Chondrocyte (in vitro differentiated cells): Measurements from ENCODE around the gene KIAA0513. TPM values are rescaled to one million over a fixed set of nuclear protein-coding genes. Genes with fewer than 3 reads are reported as not detected.

Experiments used
- DNase-seq: peaks from one replicate; pipeline ENCODE4 v3.0.0; 2021; ENCODE audit warnings: mixed read lengths, low spot score
- H3K27ac Mint-ChIP-seq: one replicate; pipeline ENCODE4 v1.8.0; 2021; ENCODE audit warnings: mild to moderate bottlenecking, moderate library complexity, mixed read lengths; ENCODE audit not compliant: unreplicated experiment
- H3K27me3 Mint-ChIP-seq: 2 replicates; pipeline ENCODE4 v1.8.0; 2021; ENCODE audit warnings: low read depth, mixed read lengths
- H3K36me3 Mint-ChIP-seq: 2 replicates; pipeline ENCODE4 v1.8.0; 2021; ENCODE audit warnings: low read depth, mixed read lengths
- H3K4me1 Mint-ChIP-seq: 2 replicates; pipeline ENCODE4 v1.8.0; 2021; ENCODE audit warnings: low read depth, mild to moderate bottlenecking, mixed read lengths
- H3K4me3 Mint-ChIP-seq: one replicate; pipeline ENCODE4 v1.8.0; 2021; ENCODE audit warnings: mild to moderate bottlenecking, moderate library complexity, mixed read lengths; ENCODE audit not compliant: unreplicated experiment
- H3K9me3 Mint-ChIP-seq: 2 replicates; pipeline ENCODE4 v1.8.0; 2021; ENCODE audit warnings: low read depth, mixed read lengths
- total RNA-seq: library from RNA; stranded (reverse); gene quantifications from 3 replicates; pipeline ENCODE4 v1.2.1, GENCODE V29; 2021
- TF ChIP-seq, protein P1 (sequence below): fragments of 200-600 bp; sonication (generic); IDR thresholded peaks from 2 replicates; pipeline ENCODE4 v1.5.0; 2021; ENCODE audit warnings: antibody characterized with exemption, mild to moderate bottlenecking, moderate library complexity

The KIAA0513 gene
- total RNA-seq, 1 donor from 2014 or later: 11.6 TPM

DNA sequence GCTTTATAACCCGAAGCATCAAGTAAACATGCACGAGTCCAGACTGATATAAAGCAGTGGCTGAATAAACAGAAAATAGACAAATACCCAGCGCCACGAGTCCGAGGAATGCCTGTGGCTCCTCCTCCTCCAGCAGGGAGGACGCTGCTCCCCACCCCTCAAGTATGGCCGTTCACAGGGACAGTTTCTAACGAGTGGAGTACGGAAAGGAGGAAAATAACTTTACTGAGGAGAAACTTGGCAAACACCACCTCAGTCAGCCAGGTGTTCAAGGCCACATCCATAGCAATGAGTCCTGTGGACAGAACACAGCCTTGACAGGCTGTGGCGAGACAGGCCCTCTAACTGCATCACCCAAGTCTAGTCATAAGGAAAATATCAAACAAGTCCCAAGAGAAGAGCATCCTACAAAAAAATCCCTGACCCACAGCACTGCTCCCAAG lies 25.5 kb upstream of the KIAA0513 start:
- Mint-ChIP-seq H3K9me3 (no peaks in the 10 kb centered on the region), H3K27me3 (no peaks in the 10 kb centered on the region), H3K4me3 (no peak overlapping the region), H3K36me3 (no peaks in the 10 kb centered on the region), H3K4me1 (peaks cover 83% of the 10 kb centered on the region), H3K27ac (peak overlapping the region; percentile 91)
- no peak for DNase-seq
- TF ChIP-seq, protein P1, sequence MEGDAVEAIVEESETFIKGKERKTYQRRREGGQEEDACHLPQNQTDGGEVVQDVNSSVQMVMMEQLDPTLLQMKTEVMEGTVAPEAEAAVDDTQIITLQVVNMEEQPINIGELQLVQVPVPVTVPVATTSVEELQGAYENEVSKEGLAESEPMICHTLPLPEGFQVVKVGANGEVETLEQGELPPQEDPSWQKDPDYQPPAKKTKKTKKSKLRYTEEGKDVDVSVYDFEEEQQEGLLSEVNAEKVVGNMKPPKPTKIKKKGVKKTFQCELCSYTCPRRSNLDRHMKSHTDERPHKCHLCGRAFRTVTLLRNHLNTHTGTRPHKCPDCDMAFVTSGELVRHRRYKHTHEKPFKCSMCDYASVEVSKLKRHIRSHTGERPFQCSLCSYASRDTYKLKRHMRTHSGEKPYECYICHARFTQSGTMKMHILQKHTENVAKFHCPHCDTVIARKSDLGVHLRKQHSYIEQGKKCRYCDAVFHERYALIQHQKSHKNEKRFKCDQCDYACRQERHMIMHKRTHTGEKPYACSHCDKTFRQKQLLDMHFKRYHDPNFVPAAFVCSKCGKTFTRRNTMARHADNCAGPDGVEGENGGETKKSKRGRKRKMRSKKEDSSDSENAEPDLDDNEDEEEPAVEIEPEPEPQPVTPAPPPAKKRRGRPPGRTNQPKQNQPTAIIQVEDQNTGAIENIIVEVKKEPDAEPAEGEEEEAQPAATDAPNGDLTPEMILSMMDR: no peak

DNA sequence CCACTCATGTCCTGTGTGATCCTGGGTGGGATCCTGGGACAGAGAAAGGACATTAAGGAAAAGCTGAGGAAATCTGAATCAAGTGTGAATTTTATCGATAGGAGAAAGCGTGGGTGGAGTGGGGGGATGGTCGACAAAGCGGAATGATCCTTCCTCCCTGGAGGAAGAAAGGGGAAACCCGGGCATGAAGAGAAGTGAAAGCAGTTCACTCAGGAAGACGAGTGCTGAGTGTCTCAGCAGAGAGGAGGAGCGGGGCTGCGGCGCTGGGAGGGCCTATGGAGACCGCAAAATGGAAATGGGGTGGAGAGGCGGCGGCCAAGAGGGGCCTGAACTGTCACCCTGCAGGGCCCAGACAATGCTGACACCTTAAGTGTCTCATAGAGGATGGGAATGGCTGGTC lies 25.0 kb upstream of the KIAA0513 start:
- H3K36me3 Mint-ChIP-seq: no peaks in the 10 kb centered on the region
- H3K4me1 Mint-ChIP-seq: peaks cover 87% of the 10 kb centered on the region
- DNase-seq: no peak
- H3K9me3 Mint-ChIP-seq: no peaks in the 10 kb centered on the region
- no peaks in the 10 kb centered on the region for H3K27me3 Mint-ChIP-seq
- peak overlapping the region; percentile 91 for H3K27ac Mint-ChIP-seq
- peak overlapping the region; percentile 11 for H3K4me3 Mint-ChIP-seq
- TF ChIP-seq, protein P1: no peak

DNA sequence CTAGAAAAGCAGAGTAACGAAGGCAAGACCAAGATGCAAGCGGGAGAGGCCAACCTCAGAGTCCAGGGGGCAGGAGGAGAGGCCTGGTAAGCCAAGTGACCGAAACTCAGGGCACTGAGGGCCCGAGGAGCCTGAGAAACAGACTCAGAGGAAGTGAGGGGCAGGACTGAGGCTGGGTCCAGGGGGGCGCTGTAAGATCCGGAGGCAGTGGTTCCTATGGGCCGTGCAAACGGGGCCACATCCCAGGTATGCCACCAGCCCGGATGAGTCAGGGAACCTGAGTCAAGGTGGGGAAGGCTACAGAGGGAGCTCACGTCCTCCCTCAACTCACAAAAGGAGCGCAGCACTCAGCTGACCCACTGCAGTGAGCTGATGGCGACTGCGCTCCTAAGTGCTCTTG lies 24.5 kb upstream of the KIAA0513 start:
- no peaks in the 10 kb centered on the region for H3K27me3 Mint-ChIP-seq
- H3K4me3 Mint-ChIP-seq: no peak overlapping the region
- TF ChIP-seq, protein P1: no peak
- peak overlapping the region; percentile 91 for H3K27ac Mint-ChIP-seq
- no peaks in the 10 kb centered on the region for H3K36me3 Mint-ChIP-seq
- H3K4me1 Mint-ChIP-seq: peaks cover 86% of the 10 kb centered on the region
- H3K9me3 Mint-ChIP-seq: no peaks in the 10 kb centered on the region
- DNase-seq: no peak

DNA sequence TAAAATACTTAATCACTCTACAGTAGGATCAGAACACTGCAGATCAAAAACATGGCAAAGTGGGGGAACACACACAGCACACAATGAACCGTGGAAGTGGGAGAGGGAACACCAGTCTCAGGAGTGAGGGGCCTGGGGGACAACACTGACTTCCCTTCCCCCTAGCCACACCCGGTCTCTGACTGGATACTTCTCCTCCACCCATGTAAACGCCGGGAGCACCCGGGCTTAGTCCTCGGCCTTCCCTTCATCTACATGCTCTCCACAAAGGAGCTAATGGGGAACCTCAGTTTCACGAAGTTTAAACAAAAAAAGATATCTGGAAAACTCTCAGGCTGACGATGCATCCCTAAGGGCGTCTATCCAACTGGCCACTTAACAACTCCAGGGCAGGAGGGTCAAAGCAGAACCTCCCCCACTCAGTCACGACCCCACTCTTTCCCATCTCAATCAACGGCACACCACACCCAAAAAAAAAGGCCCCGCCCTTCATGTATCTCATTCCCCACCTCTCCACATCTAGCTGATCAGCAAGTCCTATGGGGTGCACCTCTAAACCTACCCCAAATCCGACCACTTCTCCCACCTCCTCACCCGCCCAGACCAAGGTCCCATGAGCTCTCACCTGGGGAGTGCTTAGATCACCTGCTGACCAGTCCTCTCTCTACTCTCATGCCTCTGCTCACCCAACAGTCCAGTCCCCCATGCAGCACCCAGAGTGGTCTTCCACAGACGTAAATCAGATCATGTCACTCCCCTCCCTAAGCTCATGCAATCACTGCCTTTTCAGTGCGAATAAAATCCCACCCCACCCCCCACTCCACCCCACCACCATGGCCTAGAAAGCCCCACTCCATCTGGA lies 23.6 kb upstream of the KIAA0513 start:
- DNase-seq: no peak
- peak overlapping the region; percentile 32 for H3K4me3 Mint-ChIP-seq
- H3K27me3 Mint-ChIP-seq: no peaks in the 10 kb centered on the region

DNA sequence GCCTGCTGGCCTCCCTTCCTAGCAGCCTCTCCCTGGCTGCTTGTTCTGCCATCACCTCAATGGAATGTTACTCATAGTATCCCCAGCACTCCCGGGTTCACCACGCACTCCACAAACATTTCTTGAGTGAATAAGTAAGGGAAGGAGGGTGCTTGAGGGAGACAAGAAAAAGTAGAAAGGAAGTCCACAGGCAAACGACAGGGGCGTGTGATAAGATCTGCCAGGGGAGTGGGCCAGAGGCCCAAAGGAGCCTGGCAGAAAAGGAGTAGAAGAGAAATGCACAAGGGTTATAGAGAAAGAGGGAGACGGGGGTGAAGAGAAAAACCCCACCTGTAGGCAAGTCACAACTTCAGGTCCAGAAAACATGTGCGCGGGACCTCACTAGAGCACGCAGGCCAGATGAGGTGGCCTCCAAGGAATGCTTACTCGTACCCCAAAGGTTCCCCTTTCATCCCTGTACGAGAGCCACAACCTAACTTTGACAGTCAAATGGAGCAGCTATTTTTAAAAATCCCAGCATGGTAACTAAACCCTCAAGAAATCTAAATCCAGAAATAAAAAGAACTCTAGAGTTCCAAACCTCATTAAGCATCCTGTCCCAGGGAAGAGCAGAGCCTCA lies 22.9 kb upstream of the KIAA0513 start:
- Mint-ChIP-seq H3K4me3 (peak overlapping the region; percentile 61), H3K27ac (peak overlapping the region; percentile 99), H3K27me3 (no peaks in the 10 kb centered on the region), H3K4me1 (peaks cover 82% of the 10 kb centered on the region), H3K36me3 (no peaks in the 10 kb centered on the region), H3K9me3 (no peaks in the 10 kb centered on the region)
- DNase-seq: no peak
- TF ChIP-seq, protein P1: no peak

More for the DNA sequence above, 23.6 kb upstream of the KIAA0513 start:
- Mint-ChIP-seq H3K27ac (peak overlapping the region; percentile 99), H3K9me3 (no peaks in the 10 kb centered on the region), H3K36me3 (no peaks in the 10 kb centered on the region), H3K4me1 (peaks cover 84% of the 10 kb centered on the region)
- TF ChIP-seq, protein P1: no peak
